TTC549 (cell line): ENCODE measurements around the gene KCNMB2.
"Not testable (repeated sequence)": the region's sequence is repeated elsewhere in the genome, so short reads cannot be mapped to it uniquely, and the experiment has no call there.

Experiments
- FAIRE-seq: peaks from 2 replicates; lab custom pipeline; 2012; peaks lifted over from hg19 to GRCh38; lab: Jason Lieb, UNC

The KCNMB2 gene

DNA sequence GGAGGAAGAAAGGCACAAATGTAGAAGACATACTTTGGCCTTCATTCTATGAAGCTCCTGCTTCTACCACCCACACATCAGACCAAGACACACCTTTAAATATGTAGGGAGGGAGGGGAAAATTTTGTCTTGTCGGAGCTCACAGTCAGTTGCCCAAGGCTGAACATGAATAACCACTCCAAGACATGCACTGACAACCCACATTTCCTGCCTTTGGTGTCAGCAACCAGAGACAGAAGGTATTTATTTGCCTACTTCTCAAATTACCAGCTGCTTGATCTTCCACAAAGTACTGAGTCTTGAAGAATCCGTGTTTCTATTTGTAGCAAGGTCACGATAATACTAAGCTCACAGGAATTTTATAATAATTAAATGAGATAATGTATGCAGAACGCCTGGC is 169.7 kb downstream of the KCNMB2 start:
- FAIRE-seq: no peak

DNA sequence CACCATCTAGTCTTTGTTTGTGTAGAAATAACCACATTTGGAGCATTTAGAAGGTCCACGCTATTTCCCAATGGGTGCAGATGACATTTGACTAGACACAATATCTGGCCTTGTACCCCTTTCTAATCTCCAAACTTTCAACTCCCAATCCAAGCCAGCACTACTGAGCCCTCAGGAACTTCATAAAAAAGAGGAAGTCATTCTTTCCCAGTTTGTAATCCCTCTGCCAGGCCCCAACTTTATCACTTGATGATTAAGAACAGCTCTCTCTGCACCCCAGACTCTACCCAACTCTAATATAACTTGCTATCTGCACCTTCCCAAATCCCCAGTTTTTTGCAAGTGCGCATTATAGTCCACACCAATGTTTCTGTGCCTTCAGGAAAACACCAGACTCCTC is 170.2 kb downstream of the KCNMB2 start:
- FAIRE-seq: no peak

DNA sequence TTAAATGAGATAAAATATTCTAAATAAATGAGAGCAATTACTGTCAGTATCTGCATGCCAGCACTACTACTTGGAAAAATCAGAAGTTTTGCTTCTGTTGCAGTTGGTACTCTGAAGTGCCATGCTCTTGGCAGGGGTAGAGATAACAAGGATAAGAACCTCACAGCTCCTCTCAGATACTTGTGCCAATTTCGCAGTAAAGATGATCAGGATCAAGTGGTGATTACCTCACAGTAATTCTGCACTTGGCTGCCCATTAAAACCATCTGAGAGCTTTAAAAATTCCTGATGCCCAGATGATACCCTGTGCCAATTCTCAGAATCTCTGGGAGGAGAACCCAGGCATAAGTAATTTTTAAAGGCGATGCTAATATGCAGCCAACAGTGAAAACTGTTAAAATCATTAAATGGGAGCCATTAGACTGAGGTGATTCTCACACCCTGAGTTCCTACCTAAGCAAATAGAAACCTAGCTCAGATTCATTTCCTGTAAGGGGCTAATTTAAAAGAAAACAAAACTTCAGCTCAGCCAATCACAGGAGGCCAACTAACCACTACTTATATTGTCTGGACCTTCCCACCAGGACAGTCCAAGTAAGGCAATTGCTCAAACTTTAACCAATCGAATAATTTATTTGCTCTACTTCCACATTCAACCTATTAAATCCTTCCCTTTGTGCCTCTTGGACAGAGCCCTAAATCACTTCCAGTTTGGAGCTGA is 171.2 kb downstream of the KCNMB2 start:
- no peak for FAIRE-seq

DNA sequence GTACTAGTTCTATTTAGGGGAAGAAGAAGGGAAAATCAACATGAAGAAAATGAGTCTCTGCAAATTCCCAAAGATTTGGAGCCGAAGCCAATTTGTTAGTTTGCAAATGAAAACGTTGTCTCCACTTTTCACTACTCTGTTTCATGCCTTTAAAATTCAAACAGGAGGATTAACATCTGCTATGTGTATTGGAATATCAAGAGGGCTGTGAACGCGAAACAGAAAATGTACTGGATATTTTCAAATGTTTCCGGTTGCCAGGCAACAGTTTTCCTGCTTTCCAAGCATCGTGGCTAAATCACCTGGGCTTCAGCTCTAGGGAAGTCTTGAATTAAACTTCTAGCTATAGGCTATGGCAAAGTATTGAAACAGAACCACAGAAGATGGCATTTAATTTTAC is 172.8 kb downstream of the KCNMB2 start:
- FAIRE-seq: no peak

DNA sequence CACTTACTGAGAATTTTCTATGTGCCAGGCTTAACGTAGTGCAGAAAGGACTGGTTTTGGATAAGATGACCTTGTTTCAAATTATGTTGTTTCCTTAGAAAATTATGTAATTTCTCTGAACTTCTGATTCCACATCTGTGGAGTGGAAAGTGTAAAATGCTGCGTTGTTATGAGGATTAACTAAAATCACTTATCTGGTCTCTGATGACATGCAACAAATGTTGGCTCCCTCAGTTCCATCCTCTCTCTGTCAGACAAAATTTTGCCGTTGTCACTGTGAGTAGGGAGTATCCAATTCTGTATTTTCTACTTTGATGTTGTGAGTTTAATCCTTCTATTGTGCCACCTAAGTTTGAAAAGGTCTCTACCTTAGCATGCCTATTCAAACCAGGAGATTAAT is 175.5 kb downstream of the KCNMB2 start:
- no peak for FAIRE-seq

DNA sequence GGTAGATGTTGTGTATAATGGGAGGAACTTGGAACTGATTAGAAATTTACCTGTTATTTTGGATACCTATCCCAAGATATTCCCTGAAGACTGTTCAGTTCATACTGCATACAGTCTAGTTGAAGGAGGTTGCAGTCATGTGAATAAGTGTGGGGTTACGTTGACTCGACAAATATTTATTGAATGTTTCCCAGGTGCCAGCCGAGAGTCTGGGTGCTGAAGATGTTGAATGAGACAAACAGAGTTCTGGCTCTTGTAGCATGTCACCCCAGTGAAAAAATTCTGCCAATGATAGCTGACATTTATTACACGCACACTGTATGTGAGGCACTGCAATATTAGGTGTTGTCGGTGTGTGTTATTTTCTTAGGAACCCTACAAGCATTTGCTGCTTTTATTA is 176.0 kb downstream of the KCNMB2 start:
- FAIRE-seq: no peak

DNA sequence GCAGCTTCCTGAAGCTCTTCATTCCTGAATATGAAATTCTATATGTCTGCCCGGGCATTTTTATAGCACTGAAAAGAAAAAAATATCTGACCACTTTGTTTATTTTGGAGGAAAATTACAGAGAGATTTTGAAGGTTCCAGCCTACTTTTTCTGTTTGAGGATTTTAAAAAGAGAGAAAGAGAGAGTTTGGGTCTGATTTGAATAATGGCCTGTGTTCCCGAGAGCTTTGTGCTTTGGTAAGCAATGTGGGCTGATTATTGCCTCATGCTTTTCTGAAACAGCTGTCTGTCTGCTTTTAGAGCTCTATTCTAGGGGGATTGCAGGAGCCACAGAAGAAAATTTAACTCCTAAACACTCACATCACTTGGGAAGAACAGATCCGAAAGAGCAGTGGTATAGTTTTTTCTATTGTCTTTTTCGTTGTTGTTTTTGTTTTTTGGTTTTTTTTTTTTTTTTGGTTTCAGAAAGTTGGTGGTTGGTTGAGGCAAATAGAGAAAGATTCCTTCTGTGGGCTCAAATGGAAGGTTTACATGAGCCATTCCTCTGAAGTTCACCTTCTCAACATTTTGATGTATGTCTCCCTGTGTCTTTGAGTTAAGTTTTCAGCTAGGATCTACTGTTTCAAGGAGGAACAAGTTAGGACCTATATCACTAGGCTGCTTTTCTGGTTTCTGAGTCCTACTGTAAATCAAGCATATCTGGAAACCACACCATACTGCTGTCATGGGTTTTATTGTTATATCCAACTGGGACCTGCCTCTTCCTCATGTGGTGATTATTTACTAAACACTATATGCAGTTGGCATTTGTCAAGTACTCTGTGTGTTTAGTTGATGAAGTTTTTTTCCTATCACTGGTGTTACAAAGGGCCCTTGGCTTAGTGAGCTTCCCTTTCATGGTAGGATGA is 178.9 kb downstream of the KCNMB2 start:
- no peak for FAIRE-seq

DNA sequence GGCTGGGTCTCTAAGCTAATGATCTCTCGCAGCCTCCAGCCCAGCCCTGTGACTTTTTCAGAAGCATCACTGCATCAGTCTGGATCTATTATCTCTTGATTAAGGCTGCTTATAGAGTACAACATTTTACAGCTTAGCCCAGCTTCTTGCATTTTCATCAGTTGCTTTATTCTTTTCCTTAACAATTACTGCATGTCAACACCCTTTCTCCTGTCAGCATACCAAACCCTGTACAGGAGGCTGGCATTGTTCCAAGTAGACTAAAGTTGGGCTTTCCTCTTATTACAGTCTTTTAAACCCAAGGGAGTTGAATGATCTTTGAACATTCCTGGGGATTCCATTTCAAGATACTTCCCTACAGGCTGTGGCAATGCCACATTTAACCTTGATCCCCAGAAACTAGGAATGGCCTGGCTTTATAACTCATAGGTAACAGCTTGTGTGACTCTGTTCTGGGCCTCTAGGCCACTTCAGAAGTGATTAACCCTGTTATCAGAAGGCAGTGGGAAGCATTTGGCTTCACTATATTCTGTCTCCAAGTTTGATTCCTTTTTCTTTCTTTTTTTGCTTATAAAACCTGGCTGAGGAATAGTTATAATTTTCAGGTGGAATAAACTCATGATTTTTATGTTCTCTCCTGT is 182.9 kb downstream of the KCNMB2 start:
- FAIRE-seq: no peak

DNA sequence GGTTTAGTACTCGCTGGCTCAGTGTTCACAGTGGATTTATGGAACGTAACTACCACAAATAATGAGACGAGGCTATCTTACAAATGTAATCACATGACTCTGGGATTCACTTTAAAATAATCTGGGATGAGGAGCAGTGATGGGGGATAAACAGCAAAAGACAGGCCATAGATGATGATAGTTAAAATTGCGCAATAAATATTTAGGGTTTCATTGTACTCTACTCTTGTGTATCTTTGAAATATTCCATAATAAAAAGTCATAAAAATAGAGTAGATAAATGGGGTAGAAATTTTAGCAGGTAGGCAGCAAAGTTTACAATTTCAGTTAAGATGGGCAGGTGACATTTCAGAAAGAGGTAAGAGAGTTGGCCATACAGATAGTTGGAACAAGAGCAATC is 196.6 kb downstream of the KCNMB2 start:
- no peak for FAIRE-seq

DNA sequence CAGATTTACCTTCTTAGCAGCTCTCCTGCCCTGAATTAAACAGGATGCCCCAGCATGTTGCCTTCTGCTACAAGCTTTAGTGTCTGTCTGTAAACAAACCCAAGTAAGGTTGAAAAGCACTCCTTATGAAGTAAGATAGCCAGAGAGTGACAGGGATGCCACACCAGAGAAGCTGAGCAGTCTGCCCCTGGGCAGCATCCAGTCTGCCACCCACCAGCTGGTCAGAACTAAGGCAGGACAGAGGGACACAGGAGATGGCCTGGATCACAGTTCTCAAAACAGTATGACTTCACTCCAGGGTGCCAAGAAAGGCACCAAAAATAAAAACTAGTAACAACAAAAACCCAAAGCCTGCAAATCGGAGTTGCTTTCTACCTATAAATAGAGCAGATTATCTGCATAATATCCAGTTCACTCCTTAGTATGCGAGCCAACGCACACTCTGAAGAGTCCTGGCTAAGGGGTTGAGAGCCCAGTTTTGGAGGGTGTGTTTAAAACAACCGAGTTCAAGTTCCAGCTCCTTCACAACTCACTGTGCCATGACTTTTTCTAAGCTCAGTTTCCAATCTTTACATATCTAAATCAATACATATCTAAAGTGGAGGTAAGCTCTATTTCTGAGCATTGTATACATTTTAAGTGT is 198.9 kb downstream of the KCNMB2 start:
- no peak for FAIRE-seq

DNA sequence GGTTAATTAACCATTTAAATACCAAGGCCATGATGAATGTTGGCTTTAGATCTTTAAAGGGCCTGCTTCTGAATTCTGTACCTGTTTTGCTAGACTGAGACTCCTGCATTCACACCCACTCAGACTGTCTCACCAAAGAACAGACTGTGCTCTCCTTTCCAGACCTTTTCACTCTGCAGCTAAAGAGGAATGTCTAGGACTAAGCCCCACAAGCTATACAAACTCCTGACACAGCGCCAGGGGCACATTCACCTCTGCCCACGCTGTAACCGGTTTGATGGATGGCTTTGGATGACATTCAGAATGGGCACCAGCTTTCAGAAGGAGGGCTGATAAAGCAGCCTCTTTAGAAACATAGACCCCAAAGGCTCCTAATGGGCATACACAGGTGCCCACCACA is 200.1 kb downstream of the KCNMB2 start:
- FAIRE-seq: no peak

DNA sequence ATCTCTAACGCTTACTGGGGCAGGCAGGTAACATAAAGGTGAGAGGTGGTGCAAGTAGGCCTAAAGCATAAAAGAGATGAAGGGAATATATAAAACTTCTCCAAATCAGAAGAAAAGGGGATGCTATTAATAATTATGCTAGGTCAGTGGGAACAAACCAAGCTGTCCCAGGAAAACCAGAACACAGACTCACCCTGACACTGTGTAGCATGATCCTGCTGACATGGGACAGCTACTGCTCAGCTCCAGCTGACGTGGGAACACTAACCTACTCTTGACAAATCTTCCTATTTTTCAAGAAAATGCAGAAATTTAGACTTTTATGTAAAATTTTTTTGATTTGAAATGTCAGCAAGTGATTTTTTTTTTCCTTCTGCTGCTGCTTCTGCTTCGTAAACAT is 203.5 kb downstream of the KCNMB2 start:
- no peak for FAIRE-seq

DNA sequence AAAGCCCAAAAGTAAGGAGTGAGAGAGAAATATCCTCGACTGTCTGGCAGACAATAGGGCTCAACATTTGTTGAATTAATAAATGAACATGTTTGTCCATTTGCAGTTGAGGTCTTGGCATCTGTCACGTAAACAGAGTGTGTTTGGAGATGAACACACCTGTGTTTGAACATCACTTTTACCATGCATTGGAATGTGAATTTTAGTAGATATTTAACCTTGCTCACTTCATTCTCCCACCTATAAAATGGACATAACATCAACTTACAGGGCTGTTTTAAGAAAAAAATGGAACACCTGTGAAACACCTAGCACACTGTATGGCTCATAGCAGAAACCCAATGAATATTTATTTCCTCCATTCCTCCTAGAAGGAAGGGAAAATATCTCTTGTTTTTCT is 204.8 kb downstream of the KCNMB2 start:
- no peak for FAIRE-seq

DNA sequence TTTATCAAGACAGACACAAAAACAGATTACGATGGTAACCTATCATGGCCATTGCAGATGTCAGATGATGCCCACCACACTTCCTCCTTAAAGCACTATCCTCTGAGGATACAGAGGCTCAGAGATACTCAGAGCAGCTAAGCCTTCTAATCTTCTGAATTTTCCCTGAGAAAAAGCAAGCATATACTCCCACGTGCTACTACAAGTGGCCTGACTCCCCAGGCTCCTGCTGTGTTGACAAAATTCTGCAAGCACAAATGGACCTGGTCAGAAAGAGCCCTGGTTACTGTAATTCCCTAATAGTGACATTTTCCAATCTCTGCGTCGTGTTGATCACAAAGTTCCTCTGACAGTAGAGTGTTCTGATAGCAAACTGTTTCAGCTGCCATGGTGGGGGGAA is 207.1 kb downstream of the KCNMB2 start:
- no peak for FAIRE-seq

DNA sequence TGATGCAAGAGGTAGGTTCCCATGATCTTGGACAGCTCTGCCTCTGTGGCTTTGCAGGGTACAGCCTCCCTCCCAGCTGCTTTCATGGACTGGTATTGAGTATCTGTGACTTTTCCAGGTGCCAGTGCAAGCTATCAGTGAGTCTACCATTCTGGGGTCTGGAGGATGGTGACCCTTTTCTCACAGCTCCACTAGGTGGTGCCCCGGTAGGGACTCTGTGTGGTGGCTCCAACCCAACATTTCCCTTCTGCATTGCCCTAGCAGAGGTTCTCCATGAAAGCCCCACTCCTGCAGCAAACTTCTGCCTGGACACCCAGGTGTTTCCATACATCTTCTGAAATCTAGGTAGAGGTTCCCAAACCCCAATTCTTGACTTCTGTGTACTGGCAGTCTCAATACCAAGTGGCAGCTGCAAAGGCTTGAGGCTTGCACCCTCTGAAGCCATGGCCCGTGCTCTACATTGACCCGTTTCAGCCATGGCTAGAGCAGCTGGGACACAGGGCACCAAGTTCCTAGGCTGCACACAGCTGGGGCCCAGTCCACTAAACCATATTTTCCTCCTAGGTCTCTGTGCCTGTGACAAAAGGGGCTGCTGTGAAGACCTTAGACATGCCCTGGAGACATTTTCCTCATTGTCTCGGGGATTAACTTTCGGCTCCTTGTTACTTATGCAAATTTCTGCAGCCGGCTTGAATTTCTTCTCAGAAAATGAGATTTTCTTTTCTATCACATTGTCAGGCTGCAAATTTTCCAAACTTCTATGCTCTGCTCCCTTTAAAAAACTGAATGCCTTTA is 209.8 kb downstream of the KCNMB2 start:
- not testable (repeated sequence) for FAIRE-seq

DNA sequence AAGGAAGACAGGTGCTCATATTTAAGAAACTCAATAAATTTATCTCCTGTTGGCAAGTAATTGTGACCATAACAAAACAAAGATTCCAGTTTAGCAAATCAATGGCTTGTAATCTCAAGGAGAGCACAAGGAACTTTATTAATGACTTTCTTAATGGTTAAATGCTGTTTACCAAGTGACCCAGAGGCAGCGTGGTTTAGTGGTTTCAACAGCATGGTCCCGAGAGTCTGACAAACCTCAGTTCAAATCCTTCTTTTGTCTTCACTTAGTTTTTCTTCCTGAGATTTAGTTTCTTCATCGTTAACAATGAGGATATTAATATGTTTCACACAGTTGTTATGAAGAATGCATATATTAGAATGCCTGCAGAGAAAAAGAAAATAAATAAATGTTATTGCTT is 212.6 kb downstream of the KCNMB2 start:
- no peak for FAIRE-seq

DNA sequence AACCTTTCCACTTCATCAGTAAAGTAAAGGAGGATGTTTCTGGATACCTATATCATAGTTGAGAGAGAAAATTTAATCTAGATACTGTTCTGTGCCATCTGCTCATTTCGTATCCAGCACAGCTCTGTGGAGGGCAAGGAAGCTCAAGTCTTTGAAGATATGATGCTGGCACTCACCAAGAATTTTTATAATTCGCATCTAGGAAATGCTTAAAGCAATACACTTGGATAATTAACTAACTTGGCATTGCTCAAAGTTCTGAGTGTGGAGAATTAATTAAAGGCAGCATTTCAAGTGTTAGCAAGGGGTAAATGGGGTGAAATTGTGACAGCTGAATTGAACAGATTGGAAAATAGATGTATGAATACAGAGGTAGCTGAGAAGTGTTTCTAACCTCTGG is 213.2 kb downstream of the KCNMB2 start:
- no peak for FAIRE-seq

DNA sequence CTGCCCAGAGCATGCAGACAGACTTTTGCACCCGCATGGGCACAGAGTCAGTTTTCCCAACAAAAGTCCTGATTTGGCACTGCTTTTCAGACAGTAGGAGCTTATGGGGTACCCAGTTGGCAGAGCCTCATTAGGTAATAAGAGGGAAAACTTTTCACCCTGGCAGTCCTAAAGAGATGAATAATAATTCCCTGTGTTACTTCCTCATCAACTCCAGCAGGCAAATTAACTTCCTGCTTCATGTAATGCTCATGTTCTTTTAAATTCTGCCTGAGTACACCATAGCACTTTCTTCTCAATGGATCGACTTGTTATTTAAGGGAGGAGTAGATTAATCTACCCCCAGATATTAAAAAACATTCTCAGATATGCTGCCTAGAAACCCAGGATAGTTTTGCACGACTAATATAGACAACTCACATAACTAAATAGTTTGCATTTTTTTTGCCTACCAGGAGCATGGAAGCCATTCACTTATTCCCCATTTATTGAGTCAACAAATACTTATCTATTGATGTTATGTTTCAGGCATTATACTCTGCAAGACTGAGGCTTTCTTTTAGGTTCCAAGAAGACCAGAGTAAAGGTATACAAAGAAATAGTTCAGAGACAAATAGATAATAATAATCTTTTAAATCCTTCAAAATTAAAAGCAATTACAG is 214.5 kb downstream of the KCNMB2 start:
- FAIRE-seq: no peak

DNA sequence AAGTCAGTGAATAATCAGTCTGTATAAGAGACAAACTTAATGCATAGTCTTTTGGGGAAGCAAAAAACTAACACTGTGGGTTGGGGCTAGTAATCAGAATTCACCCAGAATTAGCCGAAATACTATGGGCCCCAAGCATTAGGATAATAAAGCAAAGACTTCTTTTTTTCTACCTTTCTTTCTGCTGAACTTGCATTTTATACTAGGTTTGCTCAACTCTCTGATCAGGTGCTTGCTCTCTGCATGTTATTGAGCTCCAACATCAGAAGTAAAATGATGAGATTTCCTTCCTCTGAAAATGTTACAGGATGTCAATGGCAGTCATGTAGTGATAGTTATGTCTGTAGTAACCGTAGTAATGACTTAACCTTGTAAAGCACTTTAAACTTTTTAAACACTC is 216.6 kb downstream of the KCNMB2 start:
- FAIRE-seq: no peak

DNA sequence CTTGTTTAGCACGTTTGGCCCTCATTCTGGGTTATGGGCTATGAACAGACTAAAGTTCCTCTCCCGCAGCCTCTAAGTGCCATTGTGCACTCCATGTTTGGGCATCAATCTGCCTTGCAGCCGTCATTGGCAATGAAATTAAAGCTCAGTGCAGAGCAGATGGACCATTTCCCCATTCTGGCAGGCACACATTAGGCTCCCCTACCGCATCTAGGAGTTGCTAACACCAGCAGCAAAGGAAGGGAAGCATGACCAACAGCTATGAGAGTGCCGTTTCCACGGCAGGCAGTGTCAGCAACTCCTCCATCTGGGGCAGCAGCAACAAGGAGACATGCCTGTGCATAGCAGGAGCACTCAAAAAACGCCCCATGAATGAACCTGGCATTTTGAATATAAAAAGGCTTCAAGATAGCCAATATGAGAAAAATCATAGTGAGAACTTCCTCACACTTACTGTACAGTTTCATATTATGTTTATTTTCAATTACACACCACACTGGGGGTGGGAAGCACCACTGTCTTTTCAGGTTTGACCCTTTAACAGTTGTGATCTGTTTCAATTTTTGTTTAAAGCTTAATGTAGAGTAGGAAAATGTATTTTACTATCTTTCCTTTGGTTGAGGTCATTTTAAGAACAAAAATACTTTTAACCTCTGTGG is 218.7 kb downstream of the KCNMB2 start:
- no peak for FAIRE-seq

DNA sequence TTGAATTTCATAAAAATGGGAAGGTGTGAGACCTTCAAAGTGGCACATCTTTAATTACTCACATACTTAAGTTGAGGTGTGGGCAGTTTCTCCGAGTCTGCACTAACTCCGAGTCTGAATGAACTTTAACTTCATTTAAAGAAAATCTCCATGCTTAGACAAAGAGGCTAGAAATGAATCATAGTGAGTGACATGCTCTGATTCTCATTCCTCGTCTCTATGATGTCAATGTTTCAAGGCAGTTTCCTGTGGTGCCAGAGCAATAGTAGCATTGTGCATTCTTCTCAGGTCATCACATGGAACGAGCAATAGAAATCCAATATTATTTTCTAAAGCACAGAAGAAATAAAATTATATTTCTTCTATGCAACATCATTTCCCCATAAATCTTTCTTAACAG is 224.8 kb downstream of the KCNMB2 start:
- FAIRE-seq: no peak
